T-helper 1 cell (primary cell): ENCODE data around the gene CCSER1.
"Not testable (repeated sequence)": the region's sequence is repeated elsewhere in the genome, so short reads cannot be mapped to it uniquely, and the experiment has no call there.

Source experiments
- DNase-seq, 5 donors: peaks; one replicate each; pipeline ENCODE4 v3.0.0-alpha.2; 2012 to 2020

CCSER1 gene

GRCh38 chr4:91217831-91218403 is 1090.7 kb downstream of the CCSER1 start:
- DNase-seq, result not testable (repeated sequence)

GRCh38 chr4:91220315-91220714 is 1093.1 kb downstream of the CCSER1 start:
- DNase-seq, result no peak

- no peak for DNase-seq
These were observed 1094.8 kb downstream of the CCSER1 start for GRCh38 chr4:91222014-91222413.

DNA sequence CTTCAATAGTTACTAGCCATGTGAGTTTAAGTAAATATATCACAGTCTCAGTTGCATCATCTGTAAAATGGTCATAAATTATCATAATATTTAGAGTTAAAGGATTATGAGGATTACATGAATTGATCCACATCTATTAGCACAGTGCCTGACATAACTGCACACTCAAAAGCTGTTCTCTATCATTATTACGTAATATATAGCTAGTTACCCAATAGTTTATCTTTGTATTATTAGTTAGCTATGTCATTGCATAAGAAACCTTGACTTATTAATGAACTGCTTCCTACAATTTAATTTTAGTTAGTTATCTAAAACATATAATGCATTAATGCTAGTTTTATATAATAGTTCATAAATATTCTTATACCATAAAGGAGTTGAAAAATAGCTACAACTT is 1099.7 kb downstream of the CCSER1 start:
- no peak for DNase-seq

GRCh38 chr4:91228659-91229058 is 1101.5 kb downstream of the CCSER1 start:
- no peak for DNase-seq

DNA sequence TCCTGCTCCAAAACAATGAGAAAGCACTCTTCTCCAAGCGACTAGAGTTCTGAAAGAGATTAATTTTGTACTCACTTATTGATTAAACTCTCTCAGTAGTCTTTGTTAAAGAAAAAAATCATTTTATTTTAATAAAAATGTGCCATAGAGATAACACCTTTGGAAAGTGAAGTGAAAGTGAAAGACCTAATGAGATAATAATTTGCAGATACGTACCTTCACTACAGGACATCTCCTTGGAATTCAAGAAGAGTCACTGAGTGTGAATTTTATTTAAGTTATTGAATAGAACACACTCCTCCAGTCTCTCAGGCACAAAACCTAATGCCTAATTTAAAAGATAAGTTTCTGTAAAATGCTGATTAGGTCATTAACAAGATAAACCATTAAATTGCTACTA is 1106.0 kb downstream of the CCSER1 start:
- DNase-seq, result no peak

DNA sequence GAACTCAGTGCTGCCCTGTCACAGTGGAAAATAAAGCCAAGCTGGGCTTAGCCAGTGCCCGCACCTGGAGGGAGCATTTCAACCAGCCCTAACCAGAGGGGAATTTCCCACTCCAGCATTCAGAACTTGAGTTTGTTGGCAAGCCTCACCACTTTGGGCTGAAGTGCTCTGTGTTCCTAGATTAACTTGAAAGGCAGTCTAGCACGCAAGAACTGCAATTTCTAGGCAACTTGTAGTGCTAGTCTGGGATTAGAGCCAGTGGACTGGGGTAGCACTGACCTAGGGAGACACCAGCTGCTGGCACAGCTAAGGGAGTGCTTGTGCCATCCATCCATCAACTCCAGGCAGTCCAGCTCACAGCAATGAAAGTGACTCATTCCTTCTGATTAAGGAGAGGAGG is 1115.9 kb downstream of the CCSER1 start:
- DNase-seq, result no peak

- no peak for DNase-seq
These were observed 1128.8 kb downstream of the CCSER1 start for GRCh38 chr4:91256043-91256442.

- no peak for DNase-seq
These were observed 1129.6 kb downstream of the CCSER1 start for GRCh38 chr4:91256751-91257150.

- DNase-seq, result no peak
These were observed 1130.5 kb downstream of the CCSER1 start for GRCh38 chr4:91257721-91258120.

- no peak for DNase-seq
These were observed 1131.1 kb downstream of the CCSER1 start for GRCh38 chr4:91258326-91258725.

- DNase-seq, result no peak
These were observed 1140.3 kb downstream of the CCSER1 start for GRCh38 chr4:91267543-91267942.

DNA sequence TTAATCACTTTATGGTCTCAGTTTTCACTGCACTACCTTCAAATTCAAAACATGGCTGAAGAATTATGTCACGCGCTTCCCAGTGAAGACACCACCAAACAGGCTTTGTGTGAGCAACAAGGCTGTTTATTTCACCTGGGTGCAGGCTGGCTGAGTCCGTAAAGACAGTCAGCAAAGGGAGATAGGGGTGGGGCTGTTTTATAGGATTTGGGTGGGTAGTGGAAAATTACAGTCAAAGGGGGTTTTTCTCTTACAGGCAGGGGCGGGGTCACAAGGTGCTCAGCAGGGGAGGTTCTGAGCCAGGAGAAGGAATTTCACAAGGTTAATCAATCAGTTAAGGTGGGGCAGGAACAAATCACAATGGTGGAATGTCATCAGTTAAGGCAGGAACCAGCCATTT is 1141.3 kb downstream of the CCSER1 start:
- DNase-seq, result not testable (repeated sequence)

- DNase-seq, result no peak
These were observed 1141.7 kb downstream of the CCSER1 start for GRCh38 chr4:91268913-91269312.

GRCh38 chr4:91279899-91280298 is 1152.7 kb downstream of the CCSER1 start:
- DNase-seq, result no peak

- DNase-seq, result no peak
These were observed 1153.5 kb downstream of the CCSER1 start for GRCh38 chr4:91280551-91281290.

- DNase-seq, result no peak
These were observed 1155.0 kb downstream of the CCSER1 start for GRCh38 chr4:91282217-91282616.

- DNase-seq, result no peak
These were observed 1156.6 kb downstream of the CCSER1 start for GRCh38 chr4:91283726-91284230.

GRCh38 chr4:91284480-91284879 is 1157.3 kb downstream of the CCSER1 start:
- no peak for DNase-seq

DNA sequence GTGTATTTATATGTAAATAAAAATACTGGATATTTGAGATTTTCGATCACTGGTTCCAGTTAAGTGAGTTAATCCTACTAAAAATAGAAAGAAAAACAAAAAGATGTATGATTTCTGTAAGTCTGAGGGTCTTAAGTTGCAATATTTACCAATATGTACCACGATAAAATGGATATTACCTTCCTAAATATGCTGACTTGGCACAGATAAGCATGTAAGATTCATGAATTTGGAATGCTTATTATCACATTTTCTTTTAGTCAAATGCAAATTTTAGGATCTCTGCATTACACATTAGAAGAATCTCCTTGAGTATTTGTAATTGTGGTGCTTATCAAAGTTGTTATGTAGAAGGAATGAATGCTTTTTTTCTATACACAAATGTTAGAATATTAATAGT is 1158.3 kb downstream of the CCSER1 start:
- DNase-seq, result no peak

- DNase-seq, result no peak
These were observed 1161.6 kb downstream of the CCSER1 start for GRCh38 chr4:91288702-91289311.

GRCh38 chr4:91298156-91298700 is 1171.0 kb downstream of the CCSER1 start:
- DNase-seq, result no peak

- DNase-seq, result no peak
These were observed 1171.6 kb downstream of the CCSER1 start for GRCh38 chr4:91298824-91299223.

GRCh38 chr4:91302120-91302519 is 1174.9 kb downstream of the CCSER1 start:
- no peak for DNase-seq
